ENCODE results near the gene PRM2.

- TF ChIP-seq, protein P1, sequence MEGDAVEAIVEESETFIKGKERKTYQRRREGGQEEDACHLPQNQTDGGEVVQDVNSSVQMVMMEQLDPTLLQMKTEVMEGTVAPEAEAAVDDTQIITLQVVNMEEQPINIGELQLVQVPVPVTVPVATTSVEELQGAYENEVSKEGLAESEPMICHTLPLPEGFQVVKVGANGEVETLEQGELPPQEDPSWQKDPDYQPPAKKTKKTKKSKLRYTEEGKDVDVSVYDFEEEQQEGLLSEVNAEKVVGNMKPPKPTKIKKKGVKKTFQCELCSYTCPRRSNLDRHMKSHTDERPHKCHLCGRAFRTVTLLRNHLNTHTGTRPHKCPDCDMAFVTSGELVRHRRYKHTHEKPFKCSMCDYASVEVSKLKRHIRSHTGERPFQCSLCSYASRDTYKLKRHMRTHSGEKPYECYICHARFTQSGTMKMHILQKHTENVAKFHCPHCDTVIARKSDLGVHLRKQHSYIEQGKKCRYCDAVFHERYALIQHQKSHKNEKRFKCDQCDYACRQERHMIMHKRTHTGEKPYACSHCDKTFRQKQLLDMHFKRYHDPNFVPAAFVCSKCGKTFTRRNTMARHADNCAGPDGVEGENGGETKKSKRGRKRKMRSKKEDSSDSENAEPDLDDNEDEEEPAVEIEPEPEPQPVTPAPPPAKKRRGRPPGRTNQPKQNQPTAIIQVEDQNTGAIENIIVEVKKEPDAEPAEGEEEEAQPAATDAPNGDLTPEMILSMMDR (conservative IDR thresholded peaks at IDR 0.05 in 1 of 2, IDR thresholded peaks at IDR 0.05 in 1 of 2; ENCODE audit: low read depth in 1 of 2, low read length in 2 of 2), result no peak
- no peak for TF ChIP-seq EZH2 (IDR thresholded peaks at IDR 0.05; ENCODE audit: low read length, missing control alignments)
Observed at GRCh38 chr16:11229432-11229831, 46.8 kb downstream of the PRM2 start.

Measured in fibroblast of lung (primary cell).